ENCODE results near the gene LLPH.

LLPH gene

DNA sequence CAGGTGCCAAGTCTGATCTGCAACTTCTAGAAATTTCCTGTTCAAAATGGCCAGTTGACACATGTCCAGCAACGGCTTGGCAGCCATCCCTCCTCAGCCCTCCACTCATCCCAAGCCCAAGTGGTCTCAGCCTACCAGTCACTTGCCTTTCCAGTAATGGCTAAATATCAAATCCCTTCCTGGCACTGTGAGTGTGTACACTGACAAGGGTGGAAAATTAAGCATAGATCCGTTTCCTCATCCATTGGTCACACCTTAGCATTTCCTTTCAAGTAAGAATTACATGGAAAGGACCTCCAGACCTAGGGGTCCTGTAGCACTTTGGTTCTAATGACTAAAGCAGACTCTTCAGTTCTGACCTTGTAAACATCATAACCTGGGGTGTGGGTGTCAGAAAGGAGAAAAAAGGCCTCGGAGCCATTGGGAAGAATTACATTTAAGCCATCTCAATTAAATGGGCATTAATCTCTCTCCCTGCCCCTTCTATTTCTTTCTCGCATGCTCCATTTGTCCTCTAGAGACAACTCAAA is 15.4 kb downstream of the LLPH start:
- no peak overlapping the region for H3K4me3 ChIP-seq (ENCODE audit: low read length)
- DNase-seq (ENCODE audit: low read depth): no peak
- TF ChIP-seq, protein P1, sequence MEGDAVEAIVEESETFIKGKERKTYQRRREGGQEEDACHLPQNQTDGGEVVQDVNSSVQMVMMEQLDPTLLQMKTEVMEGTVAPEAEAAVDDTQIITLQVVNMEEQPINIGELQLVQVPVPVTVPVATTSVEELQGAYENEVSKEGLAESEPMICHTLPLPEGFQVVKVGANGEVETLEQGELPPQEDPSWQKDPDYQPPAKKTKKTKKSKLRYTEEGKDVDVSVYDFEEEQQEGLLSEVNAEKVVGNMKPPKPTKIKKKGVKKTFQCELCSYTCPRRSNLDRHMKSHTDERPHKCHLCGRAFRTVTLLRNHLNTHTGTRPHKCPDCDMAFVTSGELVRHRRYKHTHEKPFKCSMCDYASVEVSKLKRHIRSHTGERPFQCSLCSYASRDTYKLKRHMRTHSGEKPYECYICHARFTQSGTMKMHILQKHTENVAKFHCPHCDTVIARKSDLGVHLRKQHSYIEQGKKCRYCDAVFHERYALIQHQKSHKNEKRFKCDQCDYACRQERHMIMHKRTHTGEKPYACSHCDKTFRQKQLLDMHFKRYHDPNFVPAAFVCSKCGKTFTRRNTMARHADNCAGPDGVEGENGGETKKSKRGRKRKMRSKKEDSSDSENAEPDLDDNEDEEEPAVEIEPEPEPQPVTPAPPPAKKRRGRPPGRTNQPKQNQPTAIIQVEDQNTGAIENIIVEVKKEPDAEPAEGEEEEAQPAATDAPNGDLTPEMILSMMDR (conservative IDR thresholded peaks at IDR 0.05; ENCODE audit: low read length): no peak

DNA sequence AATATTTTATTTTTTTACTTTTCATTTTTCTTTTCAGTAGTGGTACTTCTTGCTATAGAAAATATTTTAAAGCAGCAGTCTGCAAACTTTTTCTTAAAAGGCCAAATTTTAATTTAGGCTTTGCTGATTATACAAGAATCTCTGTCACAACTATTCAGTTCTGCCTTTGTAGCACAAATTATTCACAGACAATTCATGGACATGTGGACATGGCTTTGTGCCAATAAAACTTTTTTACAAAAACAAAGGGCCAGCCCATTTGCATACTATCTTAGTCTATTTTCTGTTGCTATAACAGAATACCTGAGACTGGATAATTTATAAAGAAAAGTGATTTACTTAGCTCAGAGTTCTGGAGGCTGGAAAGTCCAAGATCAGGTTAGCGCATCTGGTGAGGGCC is 17.1 kb downstream of the LLPH start:
- DNase-seq (ENCODE audit: low read depth): no peak
- H3K4me3 ChIP-seq (ENCODE audit: low read length): no peak overlapping the region
- TF ChIP-seq, protein P1 (conservative IDR thresholded peaks at IDR 0.05; ENCODE audit: low read length): no peak

DNA sequence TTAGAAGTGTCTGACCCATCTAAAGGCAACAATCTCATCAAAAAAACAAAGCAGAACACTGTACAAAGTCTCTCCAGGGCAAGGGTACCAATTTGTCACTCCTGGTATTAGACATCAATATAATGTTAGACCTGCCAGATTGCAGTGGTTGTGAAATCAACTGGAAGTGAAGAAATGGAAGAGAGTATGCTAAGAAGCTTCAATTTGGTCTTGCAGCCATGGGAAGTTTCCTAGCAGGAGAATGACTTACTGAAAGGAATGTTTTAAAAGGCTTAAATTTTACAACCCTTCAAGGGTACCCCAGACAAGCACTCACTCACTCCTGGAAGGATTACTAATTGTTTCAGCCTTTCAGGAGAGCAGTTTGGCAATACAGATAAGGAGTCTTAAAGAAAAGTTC is 18.9 kb downstream of the LLPH start:
- peak; percentile 57 for DNase-seq (ENCODE audit: low read depth)

DNA sequence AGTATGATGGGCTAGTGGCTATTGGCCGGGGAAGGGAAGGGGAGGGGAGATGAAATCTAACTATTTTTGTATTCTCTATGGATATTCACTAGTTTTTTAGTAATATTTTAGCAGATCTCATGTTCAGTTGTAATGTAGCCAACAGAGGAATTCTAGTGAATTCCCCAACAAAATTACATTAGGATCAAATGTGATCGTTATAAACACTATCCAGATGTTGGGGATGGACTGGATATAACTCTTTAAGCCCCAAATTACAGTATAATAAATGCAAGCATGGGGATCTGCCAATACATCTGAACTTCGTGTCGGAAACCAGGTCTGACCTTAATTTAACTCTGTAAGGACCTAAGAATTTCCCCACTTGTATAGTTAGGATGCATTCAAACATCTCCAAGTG is 21.5 kb downstream of the LLPH start:
- TF ChIP-seq, protein P1 (conservative IDR thresholded peaks at IDR 0.05; ENCODE audit: low read length): no peak
- H3K4me3 ChIP-seq (ENCODE audit: low read length): no peak overlapping the region
- DNase-seq (ENCODE audit: low read depth): no peak

More for the DNA sequence above, 18.9 kb downstream of the LLPH start:
- TF ChIP-seq, protein P1 (conservative IDR thresholded peaks at IDR 0.05; ENCODE audit: low read length): no peak
- H3K4me3 ChIP-seq (ENCODE audit: low read length): no peak overlapping the region

DNA sequence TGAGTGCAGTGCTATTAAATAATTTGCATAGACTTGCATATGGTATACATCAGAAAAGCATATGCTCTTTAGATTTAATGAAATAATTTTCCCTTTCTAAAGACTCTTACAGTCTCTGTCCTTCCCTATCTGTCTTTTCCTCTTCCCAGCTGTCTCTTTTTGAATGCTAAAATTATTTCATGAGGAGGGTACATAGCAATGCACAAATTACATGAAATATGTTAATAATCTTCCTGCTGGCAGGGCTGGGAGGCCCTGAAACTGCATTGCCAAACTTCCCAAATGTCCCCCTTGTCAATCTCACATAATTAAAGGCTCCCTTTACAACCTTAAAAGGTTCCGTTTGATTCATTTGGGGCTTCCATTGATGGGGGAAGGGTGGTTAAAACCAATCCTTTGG is 22.2 kb downstream of the LLPH start:
- DNase-seq (ENCODE audit: low read depth): no peak
- TF ChIP-seq, protein P1 (conservative IDR thresholded peaks at IDR 0.05; ENCODE audit: low read length): no peak
- H3K4me3 ChIP-seq (ENCODE audit: low read length): no peak overlapping the region

DNA sequence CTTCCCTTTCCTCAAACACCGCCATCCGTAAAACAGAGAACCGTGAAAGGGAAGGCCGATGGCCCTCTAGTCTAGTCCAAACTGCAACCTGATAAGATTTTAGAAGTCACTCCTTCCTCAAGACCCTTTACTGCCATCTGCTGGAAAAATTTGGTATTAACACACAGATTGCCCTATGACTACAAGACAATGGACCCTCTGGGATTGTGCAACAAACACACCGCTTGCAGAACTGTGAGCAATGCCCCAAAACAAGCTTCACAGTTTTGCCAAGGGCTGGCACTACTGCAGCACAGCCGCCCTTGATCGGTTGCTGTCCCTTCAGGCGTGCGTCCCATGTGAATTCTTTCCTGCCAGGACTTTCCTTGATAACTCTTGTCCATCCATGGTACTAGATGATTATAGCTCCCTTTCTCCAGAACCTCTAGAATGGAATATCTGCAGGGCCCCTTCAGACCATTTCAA is 23.1 kb downstream of the LLPH start:
- no peak overlapping the region for H3K4me3 ChIP-seq (ENCODE audit: low read length)
- DNase-seq (ENCODE audit: low read depth): peak; percentile 94
- TF ChIP-seq, protein P1 (conservative IDR thresholded peaks at IDR 0.05; ENCODE audit: low read length): peak; percentile 88

DNA sequence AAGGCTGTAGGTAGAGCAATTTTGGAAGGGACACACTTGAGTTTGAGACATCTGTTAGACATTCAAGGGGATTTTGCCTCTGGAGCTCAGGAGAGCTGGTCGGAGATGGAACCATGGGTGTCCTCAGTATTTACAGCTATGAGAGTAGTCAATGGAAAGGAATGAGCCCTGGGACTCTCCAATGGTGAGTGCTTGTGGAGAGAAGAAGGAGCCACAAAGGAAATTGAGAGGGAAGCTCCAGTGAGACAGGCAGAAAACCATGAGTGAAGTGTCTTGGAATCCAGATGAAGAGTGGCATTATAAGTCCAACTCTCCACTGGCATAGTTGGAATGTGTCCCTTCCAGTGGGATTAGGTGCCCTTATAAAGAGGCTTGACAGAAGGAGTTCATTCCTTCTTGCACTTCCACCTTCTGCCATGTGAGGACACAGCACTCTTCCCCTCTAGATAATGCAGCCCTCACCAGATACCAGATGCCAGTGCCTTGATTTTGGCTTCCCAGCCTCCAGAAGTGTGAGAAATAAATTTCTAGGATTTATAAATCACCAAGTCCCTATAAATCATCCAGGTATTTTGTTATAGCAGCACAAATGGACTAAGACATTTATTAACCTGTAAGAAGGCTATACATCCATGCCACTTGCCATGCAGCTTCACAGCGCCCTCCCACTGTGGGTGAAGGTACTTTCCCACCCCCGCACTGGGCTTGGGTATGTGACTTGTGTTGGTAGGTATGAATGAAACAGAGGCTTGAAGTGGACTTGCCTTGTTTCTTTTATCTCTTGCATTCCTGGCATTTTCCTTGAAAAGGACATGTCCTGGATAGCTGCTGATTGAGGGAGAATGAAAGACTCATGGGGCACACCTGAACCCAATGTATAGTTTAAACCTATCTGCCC is 27.3 kb downstream of the LLPH start:
- peak; percentile 13 for DNase-seq (ENCODE audit: low read depth)
- TF ChIP-seq, protein P1 (conservative IDR thresholded peaks at IDR 0.05; ENCODE audit: low read length): peak; percentile 4; the same call in 1 of the 2 replicates
- no peak overlapping the region for H3K4me3 ChIP-seq (ENCODE audit: low read length)

Data from AG10803 (cell line).